Uterus (tissue), 4 donors: ENCODE measurements around the gene SOD3. TPM values are rescaled to one million over a fixed set of nuclear protein-coding genes. Genes with fewer than 3 reads are reported as not detected.

Source experiments
- DNase-seq, 2 donors: peaks; one replicate each; pipeline ENCODE4 v3.0.0-alpha.2; 2019 to 2020
- H3K27ac ChIP-seq, 2 donors: fragments of 200-600 bp; sonication (generic); 1 replicate in 1 of 2; 2 replicates in 1 of 2; pipeline ENCODE4 v1.5.1; 2016 to 2018
- H3K27me3 ChIP-seq, 2 donors: fragments of 200-600 bp; sonication (generic); one replicate each; pipeline ENCODE4 v1.5.1; 2018 to 2019; ENCODE audit warnings: control low read depth in 1 of 2
- H3K36me3 ChIP-seq, 2 donors: fragments of 200-600 bp; sonication (generic); one replicate each; pipeline ENCODE4 v1.5.1; 2019; ENCODE audit warnings: control low read depth in 1 of 2
- H3K4me1 ChIP-seq, 2 donors: fragments of 200-600 bp; sonication (generic); one replicate each; pipeline ENCODE4 v1.5.1; 2018 to 2019; ENCODE audit warnings: control low read depth in 1 of 2
- H3K4me3 ChIP-seq, 2 donors: fragments of 200-600 bp; sonication (generic); 1 replicate in 1 of 2; 2 replicates in 1 of 2; pipeline ENCODE4 v1.5.1; 2018 to 2019; ENCODE audit warnings: mild to moderate bottlenecking in 1 of 2
- H3K9me3 ChIP-seq, 2 donors: fragments of 200-600 bp; sonication (generic); one replicate each; pipeline ENCODE4 v1.5.1; 2019; ENCODE audit warnings: control low read depth in 1 of 2
- CTCF ChIP-seq, 4 experiments: fragments of 200-600 bp in 2 of 4; fragments of 450-650 bp in 2 of 4; sonication (generic) in 2 of 4; IDR thresholded peaks; one replicate each; pipeline ENCODE4 v1.5.1; 2016 to 2019; ENCODE audit warnings: antibody characterized with exemption in 4 of 4, mild to moderate bottlenecking in 2 of 4, moderate library complexity in 1 of 4
- POLR2A ChIP-seq, 2 donors: fragments of 450-650 bp; IDR thresholded peaks; one replicate each; pipeline ENCODE4 v1.6.1; 2016; ENCODE audit warnings: antibody characterized with exemption in 2 of 2, mild to moderate bottlenecking in 1 of 2, moderate library complexity in 1 of 2
- intact Hi-C: fragments of 100-400 bp; cut with DNase I; formaldehyde crosslinking; loops from one replicate; pipeline ENCODE4 v1.15.1; 2023; ENCODE audit warnings: low total_unique reads
- total RNA-seq, 4 donors: library from RNA; depleted of rRNA in 3 of 4; stranded (reverse); fragments of >200 nt in 3 of 4; gene quantifications; one replicate each; pipeline versions ENCODE4 v1.1.0 to v1.2.4, GENCODE V29; 2014 to 2023
- donor health status: DM: yes; HTN: yes; CAD: no.

SOD3 gene
- total RNA-seq, 4 donors from 2014 or later: 34.4 to 78.6 (median 68.0) TPM

GRCh38 chr4:24750106-24750505 lies 45.3 kb upstream of the SOD3 start:
- intact Hi-C loops: no loop called here
- H3K27me3 ChIP-seq: no peaks in the 10 kb centered on the region
- no peaks in the 10 kb centered on the region for H3K9me3 ChIP-seq
- H3K36me3 ChIP-seq: no peaks in the 10 kb centered on the region
- H3K4me1 ChIP-seq: no peaks in the 10 kb centered on the region
- no peak overlapping the region for H3K27ac ChIP-seq
- no peak overlapping the region for H3K4me3 ChIP-seq
- DNase-seq: no peak
- no peak for TF ChIP-seq CTCF (IDR thresholded peaks at IDR 0.05)
- TF ChIP-seq POLR2A (IDR thresholded peaks at IDR 0.05): no peak

GRCh38 chr4:24751926-24752539 lies 43.3 kb upstream of the SOD3 start:
- Histone ChIP-seq H3K27ac (no peak overlapping the region), H3K27me3 (no peaks in the 10 kb centered on the region), H3K4me1 (no peaks in the 10 kb centered on the region), H3K4me3 (no peak overlapping the region), H3K9me3 (peaks cover 0 to 6% of the 10 kb centered on the region in 2 donors), H3K36me3 (no peaks in the 10 kb centered on the region)
- TF ChIP-seq POLR2A (IDR thresholded peaks at IDR 0.05): no peak
- no peak for TF ChIP-seq CTCF (IDR thresholded peaks at IDR 0.05)
- DNase-seq: no peak
- intact Hi-C loops: no loop called here

GRCh38 chr4:24753519-24753918 lies 41.9 kb upstream of the SOD3 start:
- no peak for DNase-seq
- Histone ChIP-seq H3K4me1 (no peaks in the 10 kb centered on the region), H3K4me3 (no peak overlapping the region), H3K36me3 (no peaks in the 10 kb centered on the region), H3K9me3 (peaks cover 6 to 10% of the 10 kb centered on the region in 2 donors), H3K27me3 (no peaks in the 10 kb centered on the region), H3K27ac (no peak overlapping the region)
- TF ChIP-seq POLR2A (IDR thresholded peaks at IDR 0.05) (no peak), CTCF (IDR thresholded peaks at IDR 0.05) (no peak)
- intact Hi-C loops: no loop called here

GRCh38 chr4:24754571-24754970 lies 40.8 kb upstream of the SOD3 start:
- DNase-seq: no peak
- Histone ChIP-seq H3K27me3 (no peaks in the 10 kb centered on the region), H3K9me3 (peaks cover 6 to 10% of the 10 kb centered on the region in 2 donors), H3K4me3 (no peak overlapping the region), H3K27ac (no peak overlapping the region), H3K36me3 (no peaks in the 10 kb centered on the region), H3K4me1 (no peaks in the 10 kb centered on the region)
- intact Hi-C loops: no loop called here
- no peak for TF ChIP-seq CTCF (IDR thresholded peaks at IDR 0.05)
- TF ChIP-seq POLR2A (IDR thresholded peaks at IDR 0.05): no peak

- intact Hi-C loops: no loop called here
- Histone ChIP-seq H3K9me3 (no peaks in the 10 kb centered on the region), H3K36me3 (no peaks in the 10 kb centered on the region), H3K4me3 (no peak overlapping the region), H3K27ac (no peak overlapping the region), H3K27me3 (no peaks in the 10 kb centered on the region), H3K4me1 (no peaks in the 10 kb centered on the region)
- DNase-seq: no peak
- TF ChIP-seq CTCF (IDR thresholded peaks at IDR 0.05): no peak
- TF ChIP-seq POLR2A (IDR thresholded peaks at IDR 0.05): no peak
These were observed 31.6 kb upstream of the SOD3 start for GRCh38 chr4:24763631-24764297.
